ENCODE results near the gene LSMEM2. TPM values are rescaled to one million over a fixed set of nuclear protein-coding genes. Genes with fewer than 3 reads are reported as not detected.

Gene LSMEM2
- total RNA-seq, 4 donors from 2014 or later: 0.41 to 0.98 (median 0.49) TPM; not detected in 1

- DNase-seq (peak; percentile 66 to 71), ATAC-seq (peak; percentile 69 to 76)
- peaks cover 0 to 29% of the 10 kb centered on the region in 2 donors for H3K36me3 ChIP-seq
- H3K9me3 ChIP-seq: no peaks in the 10 kb centered on the region
- H3K4me1 ChIP-seq: peaks cover 53 to 55% of the 10 kb centered on the region in 2 donors
- H3K27me3 ChIP-seq: no peaks in the 10 kb centered on the region
- peak overlapping the region; percentile 93 to 96 (median 95) for H3K27ac ChIP-seq
- intact Hi-C loops (cut with DNase I; ENCODE audit: low total_unique reads): loop anchor here (1.0 to 2.0 kb wide), 2 partner anchors 16 to 20 kb away; no protein-coding TSS in a partner anchor
- peak in 1 of 2 donors; percentile 75 for TF ChIP-seq POLR2A (IDR thresholded peaks at IDR 0.05)
- TF ChIP-seq, protein P1, sequence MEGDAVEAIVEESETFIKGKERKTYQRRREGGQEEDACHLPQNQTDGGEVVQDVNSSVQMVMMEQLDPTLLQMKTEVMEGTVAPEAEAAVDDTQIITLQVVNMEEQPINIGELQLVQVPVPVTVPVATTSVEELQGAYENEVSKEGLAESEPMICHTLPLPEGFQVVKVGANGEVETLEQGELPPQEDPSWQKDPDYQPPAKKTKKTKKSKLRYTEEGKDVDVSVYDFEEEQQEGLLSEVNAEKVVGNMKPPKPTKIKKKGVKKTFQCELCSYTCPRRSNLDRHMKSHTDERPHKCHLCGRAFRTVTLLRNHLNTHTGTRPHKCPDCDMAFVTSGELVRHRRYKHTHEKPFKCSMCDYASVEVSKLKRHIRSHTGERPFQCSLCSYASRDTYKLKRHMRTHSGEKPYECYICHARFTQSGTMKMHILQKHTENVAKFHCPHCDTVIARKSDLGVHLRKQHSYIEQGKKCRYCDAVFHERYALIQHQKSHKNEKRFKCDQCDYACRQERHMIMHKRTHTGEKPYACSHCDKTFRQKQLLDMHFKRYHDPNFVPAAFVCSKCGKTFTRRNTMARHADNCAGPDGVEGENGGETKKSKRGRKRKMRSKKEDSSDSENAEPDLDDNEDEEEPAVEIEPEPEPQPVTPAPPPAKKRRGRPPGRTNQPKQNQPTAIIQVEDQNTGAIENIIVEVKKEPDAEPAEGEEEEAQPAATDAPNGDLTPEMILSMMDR (IDR thresholded peaks at IDR 0.05 in 4 of 5, conservative IDR thresholded peaks at IDR 0.05 in 1 of 5): no peak
- peak overlapping the region; percentile 72 to 85 (median 79) for H3K4me3 ChIP-seq
- in situ Hi-C loops (cut with MboI; ENCODE audit: low sequenced_read_pairs in 4 of 4): no loop called here
Observed at GRCh38 chr3:50320853-50321335, 42.0 kb downstream of the LSMEM2 start.

DNA sequence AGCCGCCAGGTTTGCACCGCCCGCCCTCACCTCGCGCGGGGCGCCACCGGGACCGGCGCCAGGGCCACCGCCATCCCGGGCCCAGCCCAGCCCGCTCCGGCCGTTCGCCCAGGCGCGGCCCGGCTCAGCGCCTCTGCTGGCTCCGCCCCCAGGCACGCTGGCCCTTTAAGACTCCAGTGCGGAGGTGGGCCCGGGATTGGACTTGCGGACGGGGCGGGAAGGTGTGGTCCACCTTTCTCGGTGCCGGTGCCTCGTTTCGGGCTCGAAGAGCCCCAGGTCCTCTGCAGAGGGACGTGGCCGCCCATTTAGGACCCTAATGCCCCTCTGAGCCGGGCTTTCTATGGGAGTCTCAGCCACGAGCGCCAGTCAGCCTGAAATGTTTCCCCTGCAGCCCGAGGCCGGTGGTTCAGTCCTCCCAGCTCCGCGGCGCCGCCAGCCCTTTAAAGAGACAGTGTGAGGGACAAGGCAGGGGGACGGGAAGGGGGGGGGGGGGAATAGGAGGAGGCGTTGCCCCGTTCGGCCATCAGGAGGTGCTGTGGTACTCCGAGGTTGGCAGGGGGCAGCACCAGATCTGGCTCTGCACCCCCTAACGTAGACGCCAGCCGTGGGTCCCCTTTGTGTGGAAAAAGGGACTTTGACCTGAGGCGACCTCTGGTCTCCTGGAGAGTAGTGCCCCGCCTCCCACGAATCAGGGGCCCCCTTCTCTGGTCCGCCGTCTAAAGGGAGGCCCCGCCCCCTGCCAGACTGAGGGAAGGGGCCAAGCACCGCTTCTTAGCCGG is 42.6 kb downstream of the LSMEM2 start:
- H3K27me3 ChIP-seq: no peaks in the 10 kb centered on the region
- H3K4me1 ChIP-seq: peaks cover 54 to 56% of the 10 kb centered on the region in 2 donors
- in situ Hi-C loops (cut with MboI; ENCODE audit: low sequenced_read_pairs in 4 of 4): no loop called here
- H3K4me3 ChIP-seq: peak overlapping the region; percentile 72 to 85 (median 79)
- H3K36me3 ChIP-seq: peaks cover 0 to 32% of the 10 kb centered on the region in 2 donors
- intact Hi-C loops (cut with DNase I; ENCODE audit: low total_unique reads): loop anchor here (1.0 to 2.0 kb wide), 2 partner anchors 16 to 21 kb away; no protein-coding TSS in a partner anchor
- H3K27ac ChIP-seq: peak overlapping the region; percentile 93 to 96 (median 95)
- TF ChIP-seq, protein P1 (IDR thresholded peaks at IDR 0.05 in 4 of 5, conservative IDR thresholded peaks at IDR 0.05 in 1 of 5): peak; percentile 44 to 71 (median 59)
- peak in 1 of 2 donors; percentile 75 for TF ChIP-seq POLR2A (IDR thresholded peaks at IDR 0.05)
- H3K9me3 ChIP-seq: no peaks in the 10 kb centered on the region
- peak; percentile 82 to 88 for DNase-seq
- ATAC-seq: peak; percentile 88

DNA sequence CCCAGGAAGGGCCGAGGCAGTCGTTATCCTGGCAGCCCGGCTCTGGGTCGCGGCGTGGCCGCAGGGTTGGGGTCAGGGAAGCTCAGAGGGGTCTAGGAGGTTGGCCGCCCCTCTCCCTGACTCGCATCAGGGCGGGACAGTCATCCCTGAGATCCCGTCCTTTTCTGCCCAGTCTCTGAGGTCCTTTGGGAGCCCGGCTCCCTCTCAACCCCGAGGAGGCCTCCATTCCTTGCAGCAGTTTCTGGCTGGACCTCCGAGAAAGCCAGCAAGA is 43.2 kb downstream of the LSMEM2 start:
- ATAC-seq (no peak), DNase-seq (no peak)
- Histone ChIP-seq H3K27me3 (no peaks in the 10 kb centered on the region), H3K4me3 (peak overlapping the region; percentile 72 to 85 (median 79)), H3K4me1 (peaks cover 56 to 57% of the 10 kb centered on the region in 2 donors), H3K9me3 (no peaks in the 10 kb centered on the region), H3K36me3 (peaks cover 0 to 33% of the 10 kb centered on the region in 2 donors), H3K27ac (peak overlapping the region; percentile 93 to 96 (median 95))
- intact Hi-C loops (cut with DNase I; ENCODE audit: low total_unique reads) (no loop called here), in situ Hi-C loops (cut with MboI; ENCODE audit: low sequenced_read_pairs in 4 of 4) (no loop called here)
- TF ChIP-seq POLR2A (IDR thresholded peaks at IDR 0.05): no peak
- TF ChIP-seq, protein P1 (IDR thresholded peaks at IDR 0.05 in 4 of 5, conservative IDR thresholded peaks at IDR 0.05 in 1 of 5): no peak

GRCh38 chr3:50322386-50323091 is 43.7 kb downstream of the LSMEM2 start, which contains the start of gene HYAL2:
HYAL2 (minus strand) TSS chr3:50322745; CDS start chr3:50320489, 2,256 bp downstream.
- DNase-seq (no peak), ATAC-seq (no peak)
- H3K4me3 ChIP-seq: peak within 1 kb of the TSS; percentile 72 to 85 (median 79)
- peaks cover 0 to 33% of the 10 kb centered on the region in 2 donors for H3K36me3 ChIP-seq
- intact Hi-C loops (cut with DNase I; ENCODE audit: low total_unique reads): no loop called here
- in situ Hi-C loops (cut with MboI; ENCODE audit: low sequenced_read_pairs in 4 of 4): no loop called here
- peaks cover 56 to 57% of the 10 kb centered on the region in 2 donors for H3K4me1 ChIP-seq
- peak in 1 of 2 donors; percentile 27 for TF ChIP-seq POLR2A (IDR thresholded peaks at IDR 0.05)
- TF ChIP-seq, protein P1 (IDR thresholded peaks at IDR 0.05 in 4 of 5, conservative IDR thresholded peaks at IDR 0.05 in 1 of 5): no peak
- no peaks in the 10 kb centered on the region for H3K27me3 ChIP-seq
- H3K9me3 ChIP-seq: no peaks in the 10 kb centered on the region
- peak within 1 kb of the TSS; percentile 93 to 96 (median 95) for H3K27ac ChIP-seq

Data from gastrocnemius medialis (tissue), 4 donors.